GM04503 (cell line): Measurements from ENCODE around the gene BOD1L2.

Experiments
- DNase-seq: peaks from one replicate; pipeline ENCODE4 v3.0.0-alpha.2; 2012; ENCODE audit warnings: low read depth

Gene BOD1L2

GRCh38 chr18:57146956-57147636 lies at the start of gene BOD1L2:
Gene BOD1L2 (plus strand): TSS chr18:57147087. CDS start chr18:57147313, 226 bp downstream.
- no peak for DNase-seq

- no peak for DNase-seq
Observed at GRCh38 chr18:57107140-57107832, 39.6 kb upstream of the BOD1L2 start.

- no peak for DNase-seq
Observed at GRCh38 chr18:57110290-57110689, 36.6 kb upstream of the BOD1L2 start.

GRCh38 chr18:57113799-57114420 lies 33.0 kb upstream of the BOD1L2 start:
- DNase-seq: no peak

- no peak for DNase-seq
Observed at GRCh38 chr18:57116598-57117132, 30.2 kb upstream of the BOD1L2 start.

GRCh38 chr18:57121542-57122112 lies 25.3 kb upstream of the BOD1L2 start:
- DNase-seq: no peak

GRCh38 chr18:57122936-57123510 lies 23.9 kb upstream of the BOD1L2 start:
- DNase-seq: no peak

GRCh38 chr18:57125627-57126026 lies 21.3 kb upstream of the BOD1L2 start:
- no peak for DNase-seq

- DNase-seq: no peak
Observed at GRCh38 chr18:57128220-57128932, 18.5 kb upstream of the BOD1L2 start.

- no peak for DNase-seq
Observed at GRCh38 chr18:57131101-57131500, 15.8 kb upstream of the BOD1L2 start.

- DNase-seq: no peak
Observed at GRCh38 chr18:57131782-57132181, 15.1 kb upstream of the BOD1L2 start.

- no peak for DNase-seq
Observed at GRCh38 chr18:57134618-57135135, 12.2 kb upstream of the BOD1L2 start.

- DNase-seq: no peak
Observed at GRCh38 chr18:57135699-57136098, 11.2 kb upstream of the BOD1L2 start.

- no peak for DNase-seq
Observed at GRCh38 chr18:57137847-57138246, 9.0 kb upstream of the BOD1L2 start.

- DNase-seq: no peak
Observed at GRCh38 chr18:57141208-57142129, 5.4 kb upstream of the BOD1L2 start.

GRCh38 chr18:57142324-57142723 lies 4.6 kb upstream of the BOD1L2 start:
- no peak for DNase-seq

- DNase-seq: no peak
Observed at GRCh38 chr18:57143265-57143664, 3.6 kb upstream of the BOD1L2 start.

GRCh38 chr18:57148263-57148662 lies 1.4 kb downstream of the BOD1L2 start:
- no peak for DNase-seq

GRCh38 chr18:57149051-57149450 lies 2.2 kb downstream of the BOD1L2 start:
- DNase-seq: no peak

- no peak for DNase-seq
Observed at GRCh38 chr18:57149531-57149930, 2.6 kb downstream of the BOD1L2 start.
